Tibial artery (tissue), 4 donors: Measurements from ENCODE around the gene GATA5.

Experiments used
- DNase-seq, 2 donors: peaks; one replicate each; pipeline ENCODE4 v3.0.0-alpha.2; 2019
- H3K27ac ChIP-seq, 2 donors: fragments of 200-600 bp; sonication (generic) in 1 of 2; 1 replicate in 1 of 2; 2 replicates in 1 of 2; pipeline ENCODE4 v1.5.1; 2018 to 2019; ENCODE audit warnings: mild to moderate bottlenecking in 1 of 2
- H3K27me3 ChIP-seq, 2 donors: fragments of 200-600 bp; sonication (generic) in 1 of 2; one replicate each; pipeline versions ENCODE4 v1.5.1 to v1.6.0; 2016 to 2019
- H3K36me3 ChIP-seq, 3 donors: fragments of 200-600 bp; sonication (generic) in 2 of 3; one replicate each; pipeline ENCODE4 v1.5.1; 2016 to 2019; ENCODE audit warnings: mild to moderate bottlenecking in 2 of 3
- H3K4me1 ChIP-seq, 4 donors: fragments of 200-600 bp; sonication (generic) in 2 of 4; 1 replicate in 3 of 4; 2 replicates in 1 of 4; pipeline ENCODE4 v1.5.1; 2016 to 2019
- H3K4me3 ChIP-seq, 2 donors: fragments of 200-600 bp; sonication (generic) in 1 of 2; 1 replicate in 1 of 2; 2 replicates in 1 of 2; pipeline ENCODE4 v1.5.1; 2018 to 2019; ENCODE audit warnings: mild to moderate bottlenecking in 2 of 2
- H3K9me3 ChIP-seq, 3 donors: fragments of 200-600 bp; sonication (generic) in 1 of 3; one replicate each; pipeline ENCODE4 v1.5.1; 2016 to 2019
- intact Hi-C: fragments of 100-400 bp; cut with DNase I; formaldehyde crosslinking; loops from one replicate; pipeline ENCODE4 v1.15.0; 2023; ENCODE audit warnings: low total_unique reads
- TF ChIP-seq, protein P1 (sequence below), 2 experiments: fragments of 200-600 bp in 1 of 2; fragments of 450-650 bp in 1 of 2; IDR thresholded peaks; one replicate each; pipeline ENCODE4 v1.5.1; 2017 to 2019; ENCODE audit warnings: antibody characterized with exemption in 2 of 2, mild to moderate bottlenecking in 1 of 2, moderate library complexity in 1 of 2

GATA5 gene

GRCh38 chr20:62445553-62446340 is 30.0 kb downstream of the GATA5 start:
- no peaks in the 10 kb centered on the region for H3K4me1 ChIP-seq
- no peaks in the 10 kb centered on the region for H3K36me3 ChIP-seq
- peaks cover 0 to 79% of the 10 kb centered on the region in 2 donors for H3K27me3 ChIP-seq
- TF ChIP-seq, protein P1, sequence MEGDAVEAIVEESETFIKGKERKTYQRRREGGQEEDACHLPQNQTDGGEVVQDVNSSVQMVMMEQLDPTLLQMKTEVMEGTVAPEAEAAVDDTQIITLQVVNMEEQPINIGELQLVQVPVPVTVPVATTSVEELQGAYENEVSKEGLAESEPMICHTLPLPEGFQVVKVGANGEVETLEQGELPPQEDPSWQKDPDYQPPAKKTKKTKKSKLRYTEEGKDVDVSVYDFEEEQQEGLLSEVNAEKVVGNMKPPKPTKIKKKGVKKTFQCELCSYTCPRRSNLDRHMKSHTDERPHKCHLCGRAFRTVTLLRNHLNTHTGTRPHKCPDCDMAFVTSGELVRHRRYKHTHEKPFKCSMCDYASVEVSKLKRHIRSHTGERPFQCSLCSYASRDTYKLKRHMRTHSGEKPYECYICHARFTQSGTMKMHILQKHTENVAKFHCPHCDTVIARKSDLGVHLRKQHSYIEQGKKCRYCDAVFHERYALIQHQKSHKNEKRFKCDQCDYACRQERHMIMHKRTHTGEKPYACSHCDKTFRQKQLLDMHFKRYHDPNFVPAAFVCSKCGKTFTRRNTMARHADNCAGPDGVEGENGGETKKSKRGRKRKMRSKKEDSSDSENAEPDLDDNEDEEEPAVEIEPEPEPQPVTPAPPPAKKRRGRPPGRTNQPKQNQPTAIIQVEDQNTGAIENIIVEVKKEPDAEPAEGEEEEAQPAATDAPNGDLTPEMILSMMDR (IDR thresholded peaks at IDR 0.05) = no peak
- intact Hi-C loops = no loop called here
- no peak overlapping the region for H3K4me3 ChIP-seq
- no peaks in the 10 kb centered on the region for H3K9me3 ChIP-seq
- DNase-seq = no peak
- no peak overlapping the region for H3K27ac ChIP-seq

DNA sequence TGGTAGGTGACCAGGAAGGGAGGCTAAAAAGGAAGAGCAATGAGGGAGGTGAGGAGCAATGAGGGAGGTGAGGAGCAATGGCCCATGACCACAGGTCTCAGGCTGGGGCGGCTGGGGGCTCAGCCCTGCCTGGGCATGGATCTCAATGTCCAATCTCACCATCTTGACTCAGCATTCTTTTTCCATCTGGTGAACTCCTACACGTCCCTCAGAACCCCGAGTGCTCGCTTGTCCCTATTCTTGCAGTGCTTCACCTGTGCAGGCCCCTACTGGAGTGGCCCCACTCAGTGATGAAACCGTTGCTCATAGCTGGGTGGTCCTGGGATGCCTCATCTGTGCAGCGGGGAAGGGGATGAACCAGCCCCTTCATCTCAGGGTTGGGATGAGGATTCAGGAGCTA is 31.5 kb downstream of the GATA5 start:
- Histone ChIP-seq H3K9me3 (no peaks in the 10 kb centered on the region), H3K36me3 (no peaks in the 10 kb centered on the region), H3K27ac (no peak overlapping the region), H3K27me3 (peaks cover 0 to 79% of the 10 kb centered on the region in 2 donors), H3K4me3 (no peak overlapping the region), H3K4me1 (no peaks in the 10 kb centered on the region)
- TF ChIP-seq, protein P1 (IDR thresholded peaks at IDR 0.05) = no peak
- intact Hi-C loops = no loop called here
- no peak for DNase-seq

GRCh38 chr20:62441987-62442539 is 33.7 kb downstream of the GATA5 start:
- Histone ChIP-seq H3K27ac (no peak overlapping the region), H3K4me3 (no peak overlapping the region), H3K4me1 (peaks cover 0 to 6% (median 0%) of the 10 kb centered on the region in 4 donors), H3K36me3 (no peaks in the 10 kb centered on the region), H3K27me3 (peaks cover 0 to 71% of the 10 kb centered on the region in 2 donors), H3K9me3 (no peaks in the 10 kb centered on the region)
- intact Hi-C loops = no loop called here
- DNase-seq = no peak
- TF ChIP-seq, protein P1 (IDR thresholded peaks at IDR 0.05) = no peak

DNA sequence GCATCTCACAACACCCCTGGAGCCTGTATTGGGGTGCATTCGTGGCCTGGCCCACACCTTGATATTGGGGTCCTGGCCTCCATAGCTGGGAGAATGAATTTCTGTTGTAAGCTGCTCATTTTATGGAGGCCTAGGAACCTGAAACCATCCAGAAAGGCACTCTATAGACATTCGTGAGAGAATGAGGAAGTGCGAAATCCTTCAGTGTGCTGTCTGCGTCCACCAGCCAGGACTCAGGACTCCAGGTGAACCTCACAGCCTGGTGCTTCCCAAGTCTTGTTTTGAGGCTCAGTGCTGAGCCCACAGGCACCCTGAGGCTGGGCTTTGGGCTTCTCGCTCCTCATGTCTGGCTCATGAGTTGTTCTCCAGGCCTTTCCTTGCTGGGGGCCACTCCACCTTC is 36.6 kb downstream of the GATA5 start:
- intact Hi-C loops = no loop called here
- DNase-seq = no peak
- TF ChIP-seq, protein P1 (IDR thresholded peaks at IDR 0.05) = no peak
- H3K4me1 ChIP-seq = peaks cover 0 to 11% (median 4%) of the 10 kb centered on the region in 4 donors
- peaks cover 0 to 48% of the 10 kb centered on the region in 2 donors for H3K27me3 ChIP-seq
- no peak overlapping the region for H3K4me3 ChIP-seq
- no peaks in the 10 kb centered on the region for H3K9me3 ChIP-seq
- no peak overlapping the region for H3K27ac ChIP-seq
- no peaks in the 10 kb centered on the region for H3K36me3 ChIP-seq

DNA sequence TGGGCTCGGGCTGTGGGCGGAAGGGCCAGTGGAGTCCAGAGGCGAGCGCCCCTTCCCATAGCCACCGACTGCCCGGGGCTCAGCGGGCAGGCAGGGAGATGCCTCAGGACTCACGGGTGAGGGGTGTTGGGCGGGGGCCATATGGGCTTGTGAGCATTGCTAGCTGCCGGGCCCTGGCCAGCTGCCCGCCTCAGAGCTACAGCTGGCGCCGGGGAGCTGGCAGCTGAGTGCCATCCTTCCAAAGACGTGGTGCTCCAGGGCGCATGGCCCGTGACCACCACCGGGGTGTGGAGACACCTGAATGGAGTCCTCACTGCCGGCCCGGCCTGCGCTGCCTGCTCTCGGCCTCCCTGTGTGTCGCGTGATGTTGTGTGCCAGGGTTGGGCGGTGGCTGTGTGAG is 37.9 kb downstream of the GATA5 start:
- Histone ChIP-seq H3K9me3 (no peaks in the 10 kb centered on the region), H3K36me3 (no peaks in the 10 kb centered on the region), H3K4me3 (no peak overlapping the region), H3K27me3 (peaks cover 0 to 43% of the 10 kb centered on the region in 2 donors), H3K4me1 (peaks cover 0 to 20% (median 13%) of the 10 kb centered on the region in 4 donors), H3K27ac (no peak overlapping the region)
- DNase-seq = no peak
- TF ChIP-seq, protein P1 (IDR thresholded peaks at IDR 0.05) = no peak
- intact Hi-C loops = no loop called here
